ENCODE measurements around the gene TPCN2.
A peak's percentile ranks its signal among the peaks of the same experiment; 100 is the strongest.

The TPCN2 gene

DNA sequence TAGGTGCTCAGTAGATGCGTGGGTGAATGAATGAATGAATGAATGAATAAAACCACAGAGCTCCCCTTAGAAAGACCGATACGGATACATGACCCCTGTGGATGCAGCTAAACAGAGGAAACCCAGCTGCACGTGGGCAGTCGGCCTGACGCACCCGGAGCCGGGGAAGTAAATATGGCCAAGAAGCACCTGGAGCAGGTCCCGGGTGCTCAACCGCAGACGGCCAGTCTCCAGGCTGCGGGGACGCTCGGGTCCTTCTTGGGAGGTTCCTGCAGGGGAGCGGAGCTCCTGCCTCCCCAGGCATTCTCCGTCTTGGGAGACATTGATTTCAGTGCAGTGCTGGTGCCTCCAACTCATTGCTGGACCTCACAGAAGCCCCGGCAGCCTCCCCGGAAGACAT is 11.7 kb upstream of the TPCN2 start:
- no peak for DNase-seq (ENCODE audit: low read depth in 2 of 2)

DNA sequence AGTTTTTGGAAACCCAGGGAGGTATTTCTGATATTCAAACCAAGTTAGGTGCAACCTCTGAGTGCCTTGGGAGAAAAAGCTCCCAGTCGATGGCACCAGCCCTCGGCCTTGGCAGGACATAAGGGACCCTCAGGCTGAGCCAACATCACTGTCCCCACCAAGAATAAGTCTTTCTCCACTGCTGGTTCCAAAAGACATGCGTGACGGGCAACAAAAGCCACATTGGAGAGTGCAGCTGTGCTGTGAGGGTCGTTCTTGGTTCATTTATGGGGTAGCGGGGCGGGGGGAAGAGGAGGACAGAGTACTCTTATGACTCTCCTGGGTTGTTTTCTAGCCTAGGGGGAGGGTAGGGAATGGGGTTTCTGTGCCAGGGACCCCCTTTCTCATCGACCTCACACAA is 11.2 kb upstream of the TPCN2 start:
- no peak for DNase-seq (ENCODE audit: low read depth in 2 of 2)

DNA sequence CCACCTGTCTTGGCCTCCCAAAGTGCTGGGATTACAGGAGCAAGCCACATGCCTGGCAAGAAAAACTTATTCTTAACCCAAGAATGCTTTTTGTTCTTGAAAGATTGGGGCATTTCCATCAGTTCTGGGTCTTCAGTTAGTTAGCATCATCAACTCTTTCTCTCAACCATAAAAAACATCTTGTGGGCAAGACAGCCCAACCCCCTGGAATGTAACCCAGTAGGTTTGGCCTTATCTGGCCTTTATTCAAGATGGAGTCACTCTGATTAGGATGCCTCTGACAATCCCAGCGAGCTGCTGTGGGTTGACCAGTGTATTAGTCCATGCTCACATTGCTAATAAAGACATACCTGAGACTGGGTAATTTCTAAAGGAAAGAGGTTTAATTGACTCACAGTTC is 9.2 kb upstream of the TPCN2 start:
- DNase-seq (ENCODE audit: low read depth in 2 of 2): no peak

DNA sequence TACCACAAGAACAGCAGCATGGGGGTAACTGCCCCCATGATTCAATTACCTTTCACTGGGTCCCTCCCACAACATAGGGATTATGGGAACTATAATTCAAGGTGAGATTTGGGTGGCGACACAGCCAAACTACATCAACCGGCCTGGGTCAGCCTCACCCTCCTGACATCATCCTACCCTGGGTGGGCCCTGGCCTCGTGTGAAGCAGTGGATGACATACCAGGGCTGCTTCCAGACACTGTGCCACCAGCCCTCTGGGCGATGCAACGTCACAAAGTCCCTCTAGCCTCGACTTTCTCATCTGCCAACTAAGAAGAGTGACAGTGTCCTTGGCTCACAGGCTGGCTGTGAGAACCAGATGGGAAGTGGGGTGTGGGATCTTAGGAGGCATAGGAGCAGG is 8.7 kb upstream of the TPCN2 start:
- DNase-seq (ENCODE audit: low read depth in 2 of 2): no peak

DNA sequence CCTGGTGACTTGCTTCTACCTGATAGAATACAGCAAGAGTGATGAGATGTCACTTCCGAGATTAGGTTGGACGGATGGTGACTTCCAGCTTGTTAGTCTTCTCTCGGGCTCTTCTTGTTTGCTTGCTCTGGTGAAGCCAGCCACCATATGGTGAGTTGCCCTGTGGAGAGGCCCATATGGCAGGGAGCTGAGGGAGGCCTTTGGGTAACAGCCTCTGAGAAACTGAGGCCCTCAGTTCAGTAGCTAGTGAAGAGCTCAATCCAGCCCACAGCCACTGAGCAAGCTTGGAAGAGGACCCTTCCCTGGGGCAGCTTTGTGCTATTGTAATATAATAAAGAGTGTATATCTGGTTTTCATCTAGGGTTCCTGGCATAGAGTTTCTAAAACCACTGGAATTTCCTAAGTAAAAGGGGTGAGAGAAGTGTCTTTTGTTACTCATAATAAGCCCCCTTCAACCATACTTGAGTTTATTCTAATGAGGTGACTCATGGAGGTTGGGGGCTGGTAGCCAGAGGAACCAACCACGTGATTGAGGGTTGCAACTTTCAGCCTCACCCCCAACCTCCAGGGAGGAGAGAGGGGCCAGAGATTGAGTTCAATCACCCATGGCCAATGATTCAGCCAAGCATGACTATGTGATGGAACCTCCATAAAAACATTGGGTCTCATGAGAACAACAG is 8.0 kb upstream of the TPCN2 start:
- DNase-seq (ENCODE audit: low read depth in 2 of 2): no peak

DNA sequence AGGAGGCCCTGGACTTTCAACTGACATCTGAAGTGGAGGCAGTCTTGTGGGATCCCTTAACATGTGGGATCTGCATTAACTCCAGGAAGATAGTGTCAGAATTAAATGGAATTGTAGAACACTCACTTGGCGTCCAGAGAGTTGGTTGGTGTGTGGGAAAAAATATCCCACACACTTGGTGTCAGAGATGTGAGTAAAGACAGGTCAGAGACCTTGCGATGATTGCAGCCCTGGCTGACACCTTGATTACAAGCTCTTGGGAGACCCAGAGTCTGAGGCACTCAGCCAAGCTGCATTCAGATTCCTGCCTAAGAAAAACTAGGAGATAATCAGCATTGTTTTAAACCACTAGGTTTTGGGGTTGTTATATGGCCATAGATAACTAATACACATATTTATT is 7.2 kb upstream of the TPCN2 start:
- DNase-seq (ENCODE audit: low read depth in 2 of 2): no peak

DNA sequence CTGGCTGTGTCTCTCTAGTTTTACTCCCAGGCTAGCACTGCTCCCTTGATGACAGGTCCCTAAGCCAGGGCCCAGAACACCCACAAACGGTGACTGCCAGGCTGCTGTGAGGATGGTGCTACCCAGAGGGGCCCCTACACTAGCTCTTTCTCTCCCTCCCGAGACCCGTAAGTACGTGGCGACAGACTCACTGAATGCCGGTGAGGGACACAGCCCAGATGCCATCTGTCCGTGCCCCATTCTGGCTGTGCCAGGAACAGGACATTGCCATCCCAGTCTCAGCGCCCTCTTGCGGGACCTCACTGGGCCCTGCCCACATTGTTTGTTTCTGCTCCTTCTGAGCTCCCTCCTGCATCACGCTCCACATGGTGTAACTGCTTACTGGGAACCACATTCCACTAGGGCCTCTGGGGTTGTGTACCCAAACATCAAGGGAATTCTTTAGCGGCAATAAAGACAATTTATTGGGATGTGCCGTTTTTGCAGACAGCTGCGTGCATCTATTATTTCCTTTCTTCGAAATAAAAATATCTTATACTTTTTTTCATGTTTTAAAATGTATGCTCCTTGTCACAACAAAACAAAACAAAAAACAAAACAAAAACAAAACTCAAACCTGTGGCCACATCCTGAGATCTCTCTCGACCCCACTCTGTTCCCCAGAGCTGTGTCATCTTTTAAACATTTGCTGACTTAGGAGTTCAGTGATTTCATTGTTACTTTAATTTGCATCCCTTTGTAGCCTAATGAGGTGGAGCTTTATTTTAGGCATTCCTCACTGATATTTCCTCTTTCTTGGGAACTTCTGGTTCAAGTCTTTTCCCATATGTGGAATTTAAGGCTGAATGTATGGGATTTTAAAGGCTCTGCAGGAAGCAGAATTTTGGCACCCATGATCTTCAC is 4.4 kb upstream of the TPCN2 start:
- DNase-seq (ENCODE audit: low read depth in 2 of 2): peak in 1 of 2 donors; percentile 8

DNA sequence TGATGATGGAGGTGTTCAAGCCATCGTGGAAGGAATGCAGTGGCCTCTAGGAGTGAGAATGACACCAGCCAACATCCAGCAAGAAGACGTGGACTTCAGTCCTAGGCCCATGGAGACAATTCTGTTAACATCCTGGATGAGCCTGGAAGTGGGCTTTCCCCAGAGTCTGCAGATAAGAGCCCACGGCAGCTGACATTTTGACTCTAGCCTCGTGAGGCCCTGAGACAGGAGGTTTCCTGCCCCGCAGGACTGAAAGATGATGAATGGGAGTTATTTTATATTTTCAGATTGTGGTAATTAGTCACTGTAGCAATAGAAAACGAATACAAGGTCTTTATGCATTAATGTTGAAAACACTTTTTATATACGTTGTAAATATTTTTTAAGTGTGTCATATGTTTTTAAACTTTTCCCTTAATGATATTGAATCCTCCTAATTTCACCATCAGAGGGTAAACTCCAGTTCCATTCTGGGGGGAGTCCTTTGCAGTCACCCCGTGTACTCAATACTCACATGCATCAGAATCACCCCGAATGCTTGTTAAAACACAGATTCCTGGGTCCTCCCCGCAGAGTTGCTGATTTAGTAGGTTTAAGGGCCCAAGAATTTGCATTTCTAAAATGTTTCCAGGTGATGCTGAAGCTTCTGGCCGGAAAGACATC is 570 bp upstream of the TPCN2 start:
- DNase-seq (ENCODE audit: low read depth in 2 of 2): no peak

DNA sequence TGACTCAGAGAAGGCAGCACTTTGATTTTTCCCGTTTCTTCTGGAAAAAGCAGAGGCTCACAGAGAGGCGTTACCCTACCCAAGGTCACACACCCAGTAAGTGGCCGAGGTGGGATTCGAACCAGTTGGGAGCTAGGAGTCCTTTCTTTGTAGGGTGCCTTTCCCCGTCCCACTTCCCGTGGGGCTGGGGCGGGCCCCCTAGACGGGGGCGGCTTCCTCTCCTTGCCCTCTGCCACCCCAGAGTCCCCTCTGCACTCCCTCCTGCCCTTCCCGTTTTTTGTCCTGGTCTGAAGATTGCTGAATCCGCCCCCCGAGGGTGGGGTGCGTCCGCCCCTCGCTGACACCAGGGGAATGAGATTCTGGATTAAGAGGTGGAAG is 747 bp downstream of the TPCN2 start:
- DNase-seq (ENCODE audit: low read depth in 2 of 2): peak in 1 of 2 donors; percentile 10

DNA sequence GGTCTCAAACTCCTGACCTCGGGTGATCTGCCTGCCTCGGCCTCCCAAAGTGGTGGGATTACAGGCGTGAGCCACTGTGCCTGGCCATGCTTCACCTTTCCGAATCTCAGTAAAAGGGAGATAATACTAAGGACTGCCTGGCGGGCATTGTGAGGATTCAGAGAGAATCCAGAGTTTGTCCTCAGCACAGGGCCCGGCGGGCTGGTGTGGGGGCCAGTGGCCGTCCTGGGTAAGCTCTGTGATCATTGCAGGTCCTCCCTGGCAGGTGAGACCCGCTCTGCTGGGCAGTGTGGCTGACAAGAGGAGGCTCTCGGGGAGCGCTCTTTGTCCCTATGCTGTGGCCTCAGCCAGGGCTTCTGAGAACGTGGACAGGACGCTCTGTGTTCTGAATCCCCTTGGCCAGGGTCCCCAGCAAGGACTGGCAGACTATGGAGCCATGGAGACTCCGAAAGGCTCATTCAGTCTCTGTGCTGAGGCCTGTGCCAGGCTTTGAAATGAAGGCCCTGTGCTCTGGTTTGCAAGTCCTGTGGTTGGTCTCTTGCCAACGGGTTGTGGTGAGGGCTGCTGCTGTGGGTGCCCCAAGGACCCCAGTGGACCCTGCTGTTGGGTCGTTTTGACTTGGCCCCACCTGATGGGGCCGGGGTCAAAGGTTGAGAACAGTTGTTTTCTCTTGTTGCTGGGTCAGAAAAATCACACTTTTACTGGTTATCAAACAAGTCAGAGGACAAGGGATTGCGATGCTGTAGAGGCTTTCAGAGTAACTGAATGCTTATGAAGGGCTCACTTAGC is 2.1 kb downstream of the TPCN2 start:
- DNase-seq (ENCODE audit: low read depth in 2 of 2): no peak

DNA sequence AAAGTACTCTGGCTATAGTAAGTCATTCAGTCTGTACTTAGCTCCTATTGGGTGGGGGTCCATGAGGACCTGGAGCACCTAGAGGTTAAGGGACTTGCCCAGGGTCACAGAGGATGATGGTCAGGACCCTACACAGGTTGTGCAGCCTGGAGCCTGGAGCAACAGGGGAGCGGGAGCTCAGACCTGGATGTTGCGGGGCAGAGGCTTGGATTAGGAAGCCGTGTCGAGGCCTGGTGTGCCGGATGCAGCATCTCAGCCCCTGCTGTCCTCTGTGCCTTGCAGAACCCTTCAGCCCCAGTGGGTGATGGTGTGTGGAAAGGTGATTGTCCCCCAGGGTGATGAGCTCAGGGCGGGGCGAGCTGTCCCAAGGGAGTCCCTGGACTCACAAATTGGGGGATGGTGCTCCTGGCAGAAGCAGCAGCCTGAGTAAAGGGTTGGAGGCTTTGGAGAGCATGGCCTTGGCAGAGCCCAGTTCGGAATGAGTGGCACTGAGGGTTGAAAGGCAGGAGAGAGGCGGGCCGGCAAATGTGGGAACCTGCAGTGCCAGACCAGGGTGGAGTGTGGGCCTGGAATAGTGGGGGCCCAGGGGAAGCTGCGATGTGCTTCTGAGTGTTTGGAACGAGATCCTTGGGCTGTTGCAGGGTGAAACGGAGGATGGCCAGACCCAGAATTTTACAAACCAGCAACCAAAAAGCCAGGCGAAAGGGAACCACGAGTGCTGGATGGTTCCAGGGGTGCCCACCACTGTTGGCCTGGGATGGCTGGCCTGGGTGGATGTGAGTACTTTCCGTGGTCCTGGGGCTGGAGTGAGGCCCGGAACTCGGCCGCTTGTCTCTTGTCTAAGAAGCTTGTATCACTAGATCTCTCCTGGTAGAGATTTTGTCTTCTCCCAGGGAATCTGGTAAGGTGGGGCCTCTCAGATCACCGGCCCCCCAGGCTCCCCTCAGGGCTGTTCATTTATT is 2.9 kb downstream of the TPCN2 start:
- no peak for DNase-seq (ENCODE audit: low read depth in 2 of 2)

DNA sequence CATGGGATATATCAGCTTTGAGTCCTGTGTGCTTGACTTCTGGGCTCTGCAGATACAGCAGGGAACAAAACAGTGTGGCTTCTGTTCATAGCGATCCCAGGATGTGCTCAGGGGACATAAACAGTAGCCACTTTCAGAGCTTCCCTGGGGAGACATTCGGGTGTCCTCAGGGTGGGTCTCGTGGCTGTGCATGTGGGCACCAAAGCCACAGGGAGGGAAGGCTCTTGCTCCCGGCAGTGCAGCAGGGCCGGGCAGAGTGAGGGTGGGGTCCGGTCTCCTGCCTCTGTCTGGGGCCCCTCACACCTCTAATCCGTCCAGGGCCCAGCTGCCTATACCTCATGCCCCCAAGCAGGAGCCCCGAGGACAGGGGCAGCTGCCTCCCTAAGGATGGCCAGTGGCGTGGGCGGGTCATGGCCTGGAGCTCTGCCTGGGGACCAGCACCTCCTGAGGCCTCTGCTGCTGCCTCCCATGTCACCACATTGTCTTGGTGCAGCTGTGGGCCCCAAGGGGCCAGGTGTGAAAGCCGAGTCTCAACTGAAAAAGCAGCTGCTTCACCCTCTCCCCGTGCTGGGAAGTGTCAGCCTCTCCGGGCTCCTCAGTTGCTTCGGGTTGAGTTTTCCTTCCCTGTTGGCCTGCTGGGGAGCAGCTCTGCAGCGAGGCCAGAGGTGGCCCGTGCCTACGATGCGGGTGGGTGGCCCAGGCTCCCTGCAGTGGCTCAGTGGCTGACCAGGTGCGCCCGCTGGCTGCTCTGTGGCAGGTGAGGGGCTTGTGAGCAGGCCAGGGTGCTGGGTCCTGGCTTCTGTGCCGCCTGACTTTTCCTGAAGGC is 3.8 kb downstream of the TPCN2 start:
- DNase-seq (ENCODE audit: low read depth in 2 of 2): no peak

DNA sequence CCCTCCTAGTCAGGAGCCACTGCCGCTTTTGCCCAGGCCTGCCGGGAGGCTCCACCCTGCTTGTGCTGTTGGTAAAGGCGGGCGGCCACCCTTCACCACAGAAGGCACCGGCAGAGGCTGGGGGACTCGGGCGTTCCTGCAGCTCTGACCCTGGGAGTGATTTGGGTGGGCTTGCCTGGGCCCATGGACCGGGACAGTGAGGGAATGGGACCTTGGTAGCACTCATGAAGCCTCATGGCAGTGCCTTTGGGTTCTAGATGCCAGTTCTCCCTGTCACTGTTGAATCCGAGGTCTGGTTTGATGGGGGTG is 4.4 kb downstream of the TPCN2 start:
- no peak for DNase-seq (ENCODE audit: low read depth in 2 of 2)

DNA sequence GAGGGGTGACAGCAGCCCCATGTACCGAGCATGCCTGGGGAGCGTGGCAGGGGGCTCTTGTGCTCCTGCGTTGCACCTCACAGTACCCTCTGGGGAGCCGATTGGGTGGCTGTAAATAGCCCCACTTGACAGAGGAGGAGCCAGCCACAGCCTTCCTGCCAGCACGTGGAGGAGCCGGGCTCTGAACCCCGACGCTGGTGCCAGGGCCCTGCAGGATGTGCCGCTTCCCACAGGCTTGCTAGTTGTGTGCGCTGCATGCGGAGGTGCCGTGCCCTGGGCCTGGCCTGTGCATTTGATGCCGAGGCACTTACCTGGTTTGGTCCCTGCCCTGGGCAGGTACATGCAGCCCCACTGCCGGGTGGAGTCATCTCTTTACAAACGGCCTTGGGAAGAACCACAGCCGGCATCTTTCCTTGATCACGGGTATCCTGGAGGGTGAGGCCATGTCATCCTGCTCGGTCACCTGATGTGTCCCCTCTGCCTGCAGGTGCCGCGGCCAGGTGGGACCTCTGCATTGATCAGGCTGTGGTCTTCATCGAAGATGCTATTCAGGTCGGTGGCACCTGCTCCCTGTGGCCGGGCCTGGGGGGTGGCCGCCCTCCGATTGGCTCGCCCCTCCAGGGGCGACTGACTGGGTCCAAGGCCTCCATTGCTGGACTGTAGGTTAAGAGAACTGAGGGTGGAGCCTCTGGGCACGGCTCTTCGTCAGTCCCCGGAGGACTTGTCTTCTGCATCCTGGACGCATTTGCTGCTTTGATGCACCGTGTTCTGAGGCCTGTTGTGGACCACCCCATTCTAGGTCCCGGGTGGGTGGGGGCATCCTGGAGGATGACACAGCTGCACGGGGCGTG is 5.0 kb downstream of the TPCN2 start:
- DNase-seq (ENCODE audit: low read depth in 2 of 2): no peak

DNA sequence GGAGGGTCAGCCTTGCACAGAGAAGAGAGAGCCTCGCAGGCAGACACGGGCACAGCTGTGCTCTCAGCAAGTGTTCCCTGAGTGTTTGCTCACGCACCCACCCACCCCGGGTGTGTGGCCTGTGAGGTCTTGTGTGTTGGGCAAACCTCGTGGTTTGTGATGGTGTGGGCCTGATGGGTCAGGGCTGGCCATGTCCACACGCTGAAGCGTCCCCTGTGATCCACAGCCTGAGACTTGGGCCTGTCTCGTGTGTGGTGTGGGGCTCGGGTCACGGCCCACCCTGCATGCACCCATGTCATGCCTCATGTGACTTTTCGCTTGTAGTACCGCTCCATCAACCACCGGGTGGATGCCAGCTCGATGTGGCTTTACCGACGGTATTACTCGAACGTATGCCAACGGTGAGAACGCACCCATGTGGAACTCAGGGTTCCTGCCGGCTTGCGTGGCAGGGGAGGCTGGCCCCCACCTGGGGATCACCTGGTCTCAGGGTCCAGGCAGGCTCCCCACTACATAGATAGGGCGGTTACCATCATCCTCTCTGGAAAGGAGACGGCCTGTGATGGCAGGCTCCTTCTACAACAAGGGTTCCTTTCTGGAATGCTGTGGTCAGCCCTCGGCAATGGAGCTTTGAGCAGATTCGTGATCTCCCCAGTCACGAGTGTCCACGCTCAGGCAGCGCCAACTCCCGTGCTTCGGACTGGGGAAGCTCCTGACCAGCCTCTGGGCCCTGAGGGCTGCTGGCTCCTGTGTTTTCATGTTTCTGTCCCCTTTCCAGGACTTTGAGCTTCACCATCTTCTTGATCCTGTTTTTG is 5.9 kb downstream of the TPCN2 start:
- no peak for DNase-seq (ENCODE audit: low read depth in 2 of 2)

DNA sequence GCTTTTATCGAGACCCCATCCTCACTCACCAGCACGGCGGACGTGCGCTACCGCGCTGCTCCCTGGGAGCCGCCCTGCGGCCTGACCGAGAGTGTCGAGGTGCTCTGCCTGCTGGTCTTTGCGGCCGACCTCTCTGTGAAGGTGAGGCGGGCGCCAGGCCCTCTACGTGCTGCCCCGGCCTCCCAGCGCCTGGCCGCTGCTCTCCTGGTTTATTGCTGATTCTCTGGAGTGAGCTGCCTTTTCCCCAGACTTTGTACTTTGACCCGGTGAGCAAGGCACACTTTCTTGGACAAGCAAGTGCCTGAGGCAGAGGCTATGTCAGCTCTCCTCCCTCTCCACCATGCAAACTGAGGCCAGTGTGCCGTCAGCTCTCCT is 6.5 kb downstream of the TPCN2 start:
- DNase-seq (ENCODE audit: low read depth in 2 of 2): no peak

DNA sequence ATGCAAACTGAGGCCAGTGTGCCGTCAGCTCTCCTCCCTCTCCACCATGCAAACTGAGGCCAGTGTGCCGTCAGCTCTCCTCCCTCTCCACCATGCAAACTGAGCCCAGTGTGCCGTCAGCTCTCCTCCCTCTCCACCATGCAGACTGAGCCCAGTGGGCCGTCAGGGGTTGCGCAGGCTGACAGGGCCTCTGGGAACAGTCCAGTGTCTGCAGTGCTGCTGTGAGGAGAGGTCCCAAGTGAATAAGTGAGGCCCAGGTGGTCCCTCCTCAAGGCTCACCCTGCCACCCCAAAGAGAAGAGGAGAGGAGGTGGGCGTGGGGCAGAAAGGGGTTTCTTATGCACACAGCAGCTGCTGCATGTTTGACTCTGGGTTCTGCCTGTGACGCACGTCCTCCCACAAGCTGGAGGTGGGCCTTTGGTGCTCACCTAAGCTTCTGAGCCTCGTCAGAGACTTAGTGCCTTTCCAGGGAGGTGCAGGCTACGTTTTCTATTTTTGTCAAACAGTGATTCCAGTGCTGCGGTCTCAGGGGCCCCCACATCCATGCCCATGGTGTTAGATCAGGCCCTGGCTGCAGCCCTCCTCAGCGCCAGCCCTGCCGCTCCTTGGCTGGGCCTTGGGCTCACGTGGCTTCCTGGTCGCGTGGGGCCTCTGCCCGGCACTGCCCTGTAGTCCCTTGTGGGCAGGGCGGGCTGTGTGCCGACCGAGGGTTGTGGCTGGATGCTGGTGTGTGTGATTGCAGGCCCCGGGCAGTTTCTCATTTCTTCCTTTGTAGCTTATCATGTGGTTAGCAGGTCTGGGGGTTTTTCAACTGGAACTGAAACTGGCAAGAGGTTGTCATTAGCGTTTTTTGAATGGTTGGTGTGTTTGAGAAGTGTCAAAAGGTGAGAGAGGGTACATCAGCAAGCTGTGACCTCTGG is 7.1 kb downstream of the TPCN2 start:
- no peak for DNase-seq (ENCODE audit: low read depth in 2 of 2)
